ENCODE results near the gene TICAM1. TPM values are rescaled to one million over a fixed set of nuclear protein-coding genes. Genes with fewer than 3 reads are reported as not detected.
"Not testable (repeated sequence)": the region's sequence is repeated elsewhere in the genome, so short reads cannot be mapped to it uniquely, and the experiment has no call there.

Gene TICAM1
- total and polyA plus RNA-seq, 8 donors = 1.8 to 46.9 (median 14.9) TPM

DNA sequence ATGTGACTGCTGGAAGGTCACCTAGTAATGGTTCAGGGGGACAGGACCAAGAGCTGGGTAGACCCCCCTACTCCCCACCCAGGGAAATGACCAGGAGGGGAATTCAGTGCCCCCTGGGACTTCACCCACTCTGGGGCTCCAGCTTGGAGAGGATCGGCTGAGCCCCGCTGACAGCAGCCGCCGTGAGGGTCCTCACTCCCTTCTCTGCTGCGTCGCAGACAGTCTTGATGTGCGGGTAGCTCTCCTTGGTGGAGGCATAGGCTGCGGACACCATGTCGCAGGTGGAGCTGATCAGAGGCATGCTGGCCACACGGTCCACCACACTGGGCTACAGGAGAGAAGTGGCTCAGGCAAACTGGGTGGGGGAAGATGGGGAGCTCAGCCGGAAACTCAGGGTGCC, 28.2 kb upstream of the TICAM1 start:
- no peak overlapping the region for H3K27ac ChIP-seq
- 94 to 98% (median 96%) methylated on average over 10 to 11 of the region's 11 CpGs for WGBS, 5 donors

DNA sequence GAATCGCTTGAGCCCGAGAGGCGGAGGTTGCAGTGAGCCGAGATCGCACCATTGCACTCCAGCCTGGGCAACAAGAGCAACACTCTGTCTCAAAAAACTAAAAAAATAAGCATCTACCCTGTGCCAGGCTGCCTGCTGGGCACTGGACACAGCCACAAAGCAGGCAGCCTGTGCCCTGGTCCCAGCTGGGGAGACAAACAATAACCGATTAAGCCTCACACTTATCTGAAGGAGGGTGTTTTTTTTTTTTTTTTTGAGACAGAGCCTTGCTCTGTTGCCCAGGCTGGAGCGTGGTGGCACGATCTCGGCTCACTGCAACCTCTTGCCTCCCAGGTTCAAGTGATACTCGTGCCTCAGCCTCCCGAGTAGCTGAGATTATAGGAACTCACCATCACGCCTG, 25.0 kb upstream of the TICAM1 start:
- not testable (repeated sequence) for H3K27ac ChIP-seq, DNase-seq, H3K4me3 ChIP-seq, H3K9me3 ChIP-seq, H3K27me3 ChIP-seq
- 56 to 85% (median 77%) methylated on average over 12 of the region's 12 CpGs for WGBS, 5 donors
- Histone ChIP-seq H3K4me1 (peaks cover 3 to 15% (median 5%) of the 10 kb centered on the region in 4 donors), H3K36me3 (peaks cover 26 to 100% (median 99%) of the 10 kb centered on the region in 4 donors)
- intact Hi-C loops (cut with DNase I; ENCODE audit: low total_unique reads) = loop anchor here (5.0 kb wide), 1 partner anchor 49 kb away; no protein-coding TSS in a partner anchor

More for the DNA sequence above, 28.2 kb upstream of the TICAM1 start:
- no peak overlapping the region for H3K4me3 ChIP-seq
- intact Hi-C loops (cut with DNase I; ENCODE audit: low total_unique reads) = loop anchor here (5.0 kb wide), 1 partner anchor 52 kb away; no protein-coding TSS in a partner anchor
- H3K36me3 ChIP-seq = peaks cover 26 to 83% (median 72%) of the 10 kb centered on the region in 4 donors
- no peak for DNase-seq
- no peaks in the 10 kb centered on the region for H3K9me3 ChIP-seq
- peaks cover 6 to 16% (median 7%) of the 10 kb centered on the region in 4 donors for H3K4me1 ChIP-seq
- TF ChIP-seq, protein P1, sequence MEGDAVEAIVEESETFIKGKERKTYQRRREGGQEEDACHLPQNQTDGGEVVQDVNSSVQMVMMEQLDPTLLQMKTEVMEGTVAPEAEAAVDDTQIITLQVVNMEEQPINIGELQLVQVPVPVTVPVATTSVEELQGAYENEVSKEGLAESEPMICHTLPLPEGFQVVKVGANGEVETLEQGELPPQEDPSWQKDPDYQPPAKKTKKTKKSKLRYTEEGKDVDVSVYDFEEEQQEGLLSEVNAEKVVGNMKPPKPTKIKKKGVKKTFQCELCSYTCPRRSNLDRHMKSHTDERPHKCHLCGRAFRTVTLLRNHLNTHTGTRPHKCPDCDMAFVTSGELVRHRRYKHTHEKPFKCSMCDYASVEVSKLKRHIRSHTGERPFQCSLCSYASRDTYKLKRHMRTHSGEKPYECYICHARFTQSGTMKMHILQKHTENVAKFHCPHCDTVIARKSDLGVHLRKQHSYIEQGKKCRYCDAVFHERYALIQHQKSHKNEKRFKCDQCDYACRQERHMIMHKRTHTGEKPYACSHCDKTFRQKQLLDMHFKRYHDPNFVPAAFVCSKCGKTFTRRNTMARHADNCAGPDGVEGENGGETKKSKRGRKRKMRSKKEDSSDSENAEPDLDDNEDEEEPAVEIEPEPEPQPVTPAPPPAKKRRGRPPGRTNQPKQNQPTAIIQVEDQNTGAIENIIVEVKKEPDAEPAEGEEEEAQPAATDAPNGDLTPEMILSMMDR (IDR thresholded peaks at IDR 0.05) = no peak
- TF ChIP-seq POLR2AphosphoS5 (IDR thresholded peaks at IDR 0.05) (no peak), POLR2A (IDR thresholded peaks at IDR 0.05) (no peak), EP300 (IDR thresholded peaks at IDR 0.05) (no peak)
- no peaks in the 10 kb centered on the region for H3K27me3 ChIP-seq

DNA sequence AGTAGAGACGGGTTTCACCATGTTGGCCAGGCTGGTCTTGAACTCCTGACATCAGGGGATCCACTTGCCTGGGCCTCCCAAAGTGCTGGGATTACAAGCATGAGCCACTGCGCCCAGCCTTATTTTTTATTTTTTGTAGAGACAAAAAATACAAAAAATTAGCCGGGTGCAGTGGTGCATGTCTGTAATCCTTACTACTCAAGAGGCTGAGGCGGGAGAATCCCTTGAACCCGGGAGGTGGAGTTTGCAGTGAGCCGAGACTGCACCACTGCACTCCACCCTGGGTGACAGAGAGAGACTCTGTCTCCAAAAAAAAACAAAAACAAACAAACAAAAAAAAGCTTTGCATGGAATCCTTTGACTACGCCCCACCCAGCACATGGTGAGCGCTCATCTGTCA, 22.0 kb upstream of the TICAM1 start:
- H3K4me1 ChIP-seq; intact Hi-C loops (cut with DNase I; ENCODE audit: low total_unique reads); H3K4me3 ChIP-seq; H3K27me3 ChIP-seq; H3K27ac ChIP-seq; DNase-seq; H3K9me3 ChIP-seq: not testable (repeated sequence)
- 80 to 92% (median 90%) methylated on average over 8 of the region's 8 CpGs for WGBS, 5 donors
- H3K36me3 ChIP-seq = peaks cover 12 to 100% (median 95%) of the 10 kb centered on the region in 4 donors

DNA sequence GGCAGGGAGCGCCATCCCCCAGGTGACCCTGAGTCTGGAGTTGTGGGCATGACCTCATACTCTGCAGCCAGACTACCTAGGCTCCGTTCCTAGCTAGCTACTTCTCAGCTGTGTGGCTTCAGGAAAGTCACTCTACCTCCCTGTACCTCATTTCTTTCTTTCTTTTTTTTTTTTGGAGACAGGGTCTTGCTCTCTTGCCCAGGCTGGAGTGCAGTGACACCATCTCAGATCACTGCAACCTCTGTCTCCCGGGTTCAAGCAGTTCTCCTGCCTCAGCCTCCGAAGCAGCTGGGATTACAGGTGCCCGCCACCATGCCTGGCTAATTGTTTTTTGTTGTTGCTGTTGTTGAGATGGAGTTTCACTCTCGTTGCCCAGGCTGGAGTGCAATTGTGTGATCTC, 21.0 kb upstream of the TICAM1 start:
- Histone ChIP-seq H3K4me3 (no peak overlapping the region), H3K4me1 (peaks cover 0 to 6% (median 0%) of the 10 kb centered on the region in 4 donors), H3K36me3 (peaks cover 17 to 100% (median 95%) of the 10 kb centered on the region in 4 donors), H3K27ac (no peak overlapping the region), H3K27me3 (no peaks in the 10 kb centered on the region), H3K9me3 (no peaks in the 10 kb centered on the region)
- TF ChIP-seq, protein P1 (IDR thresholded peaks at IDR 0.05) = no peak
- TF ChIP-seq POLR2A (IDR thresholded peaks at IDR 0.05) (no peak), POLR2AphosphoS5 (IDR thresholded peaks at IDR 0.05) (no peak), EP300 (IDR thresholded peaks at IDR 0.05) (no peak)
- intact Hi-C loops (cut with DNase I; ENCODE audit: low total_unique reads) = no loop called here
- WGBS, 5 donors = 87 to 91% (median 89%) methylated on average over 6 of the region's 6 CpGs
- DNase-seq = no peak

DNA sequence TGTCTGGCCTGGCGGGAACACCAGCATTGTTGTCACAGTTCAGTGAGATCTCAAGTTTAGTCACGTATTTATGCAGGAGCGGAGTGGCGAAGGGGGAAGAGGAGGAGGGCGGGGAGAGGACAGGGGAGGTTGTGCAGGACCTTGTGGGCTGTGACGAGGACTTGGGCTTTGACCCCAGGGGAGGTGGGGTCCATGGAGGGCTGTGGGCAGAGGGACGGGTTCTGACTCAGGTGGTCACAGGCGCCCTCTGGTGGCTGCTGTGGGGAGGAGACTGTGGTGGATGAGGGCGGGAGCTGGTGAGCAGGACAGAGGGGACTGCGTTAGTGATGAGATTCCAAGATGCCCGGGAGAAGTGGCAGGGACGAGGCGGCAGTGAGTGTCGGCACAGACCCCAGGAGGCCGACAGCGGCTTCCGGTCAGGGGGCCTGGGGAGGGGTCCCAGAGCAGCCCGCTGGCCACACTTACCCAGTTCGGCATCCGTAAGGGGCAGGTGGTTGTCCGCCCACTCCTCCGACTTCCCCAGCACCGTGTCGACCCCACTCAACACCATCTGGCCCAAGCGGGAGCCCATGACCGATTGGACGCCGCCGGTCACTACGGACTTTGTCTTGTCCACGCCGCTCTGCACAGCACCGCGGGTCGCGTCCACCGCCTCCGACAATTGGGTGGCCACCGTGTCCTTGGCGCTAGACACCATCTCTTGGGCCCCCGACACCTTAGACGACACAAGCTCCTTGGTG, 20.2 kb upstream of the TICAM1 start:
- WGBS, 5 donors = 68 to 80% (median 71%) methylated on average over 37 to 42 of the region's 42 CpGs
- Histone ChIP-seq H3K36me3 (peaks cover 13 to 100% (median 95%) of the 10 kb centered on the region in 4 donors), H3K27ac (no peak overlapping the region), H3K9me3 (no peaks in the 10 kb centered on the region), H3K4me3 (no peak overlapping the region), H3K27me3 (no peaks in the 10 kb centered on the region), H3K4me1 (peaks cover 0 to 7% (median 0%) of the 10 kb centered on the region in 4 donors)
- TF ChIP-seq EP300 (IDR thresholded peaks at IDR 0.05) = no peak
- TF ChIP-seq POLR2AphosphoS5 (IDR thresholded peaks at IDR 0.05) = no peak
- no peak for TF ChIP-seq POLR2A (IDR thresholded peaks at IDR 0.05)
- TF ChIP-seq, protein P1 (IDR thresholded peaks at IDR 0.05) = peak in 5 of 7 experiments; percentile 75 to 98 (median 87)
- peak; percentile 72 to 81 for DNase-seq
- intact Hi-C loops (cut with DNase I; ENCODE audit: low total_unique reads) = no loop called here

Data from stomach (tissue), 9 donors.